Measurements from ENCODE around the gene TCTN3. TPM values are rescaled to one million over a fixed set of nuclear protein-coding genes. Genes with fewer than 3 reads are reported as not detected.
A peak's percentile ranks its signal among the peaks of the same experiment; 100 is the strongest.

The TCTN3 gene, protein sequence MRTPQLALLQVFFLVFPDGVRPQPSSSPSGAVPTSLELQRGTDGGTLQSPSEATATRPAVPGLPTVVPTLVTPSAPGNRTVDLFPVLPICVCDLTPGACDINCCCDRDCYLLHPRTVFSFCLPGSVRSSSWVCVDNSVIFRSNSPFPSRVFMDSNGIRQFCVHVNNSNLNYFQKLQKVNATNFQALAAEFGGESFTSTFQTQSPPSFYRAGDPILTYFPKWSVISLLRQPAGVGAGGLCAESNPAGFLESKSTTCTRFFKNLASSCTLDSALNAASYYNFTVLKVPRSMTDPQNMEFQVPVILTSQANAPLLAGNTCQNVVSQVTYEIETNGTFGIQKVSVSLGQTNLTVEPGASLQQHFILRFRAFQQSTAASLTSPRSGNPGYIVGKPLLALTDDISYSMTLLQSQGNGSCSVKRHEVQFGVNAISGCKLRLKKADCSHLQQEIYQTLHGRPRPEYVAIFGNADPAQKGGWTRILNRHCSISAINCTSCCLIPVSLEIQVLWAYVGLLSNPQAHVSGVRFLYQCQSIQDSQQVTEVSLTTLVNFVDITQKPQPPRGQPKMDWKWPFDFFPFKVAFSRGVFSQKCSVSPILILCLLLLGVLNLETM
- total RNA-seq (ENCODE audit: unreplicated experiment) = 54.3 TPM
- long read RNA-seq, transcript TCTN3-207 (14 exons, 2,739 nt) = major isoform, 72 of 80 reads
- long read RNA-seq, partial matches to known transcripts = 3 of 80 reads
- long read RNA-seq, other reads (novel, unspliced or antisense) = 3 of 80 reads

GRCh38 chr10:95693668-95694534 lies at the start of gene TCTN3:
Gene TCTN3 (minus strand): TSS chr10:95693927. CDS start chr10:95693899, 28 bp downstream.
- TF ChIP-seq, protein P1, sequence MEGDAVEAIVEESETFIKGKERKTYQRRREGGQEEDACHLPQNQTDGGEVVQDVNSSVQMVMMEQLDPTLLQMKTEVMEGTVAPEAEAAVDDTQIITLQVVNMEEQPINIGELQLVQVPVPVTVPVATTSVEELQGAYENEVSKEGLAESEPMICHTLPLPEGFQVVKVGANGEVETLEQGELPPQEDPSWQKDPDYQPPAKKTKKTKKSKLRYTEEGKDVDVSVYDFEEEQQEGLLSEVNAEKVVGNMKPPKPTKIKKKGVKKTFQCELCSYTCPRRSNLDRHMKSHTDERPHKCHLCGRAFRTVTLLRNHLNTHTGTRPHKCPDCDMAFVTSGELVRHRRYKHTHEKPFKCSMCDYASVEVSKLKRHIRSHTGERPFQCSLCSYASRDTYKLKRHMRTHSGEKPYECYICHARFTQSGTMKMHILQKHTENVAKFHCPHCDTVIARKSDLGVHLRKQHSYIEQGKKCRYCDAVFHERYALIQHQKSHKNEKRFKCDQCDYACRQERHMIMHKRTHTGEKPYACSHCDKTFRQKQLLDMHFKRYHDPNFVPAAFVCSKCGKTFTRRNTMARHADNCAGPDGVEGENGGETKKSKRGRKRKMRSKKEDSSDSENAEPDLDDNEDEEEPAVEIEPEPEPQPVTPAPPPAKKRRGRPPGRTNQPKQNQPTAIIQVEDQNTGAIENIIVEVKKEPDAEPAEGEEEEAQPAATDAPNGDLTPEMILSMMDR (IDR thresholded peaks at IDR 0.05; ENCODE audit: unreplicated experiment) = peak; percentile 100

GRCh38 chr10:95742962-95743535 lies 49.3 kb upstream of the TCTN3 start:
- H3K9me3 Mint-ChIP-seq (ENCODE audit: unreplicated experiment) = no peaks in the 10 kb centered on the region
- TF ChIP-seq, protein P1 (IDR thresholded peaks at IDR 0.05; ENCODE audit: unreplicated experiment) = no peak
- H3K27ac Mint-ChIP-seq (ENCODE audit: unreplicated experiment) = peak overlapping the region; percentile 97
- peaks cover 5% of the 10 kb centered on the region for H3K36me3 Mint-ChIP-seq (ENCODE audit: low read depth, unreplicated experiment)
- H3K4me1 Mint-ChIP-seq (ENCODE audit: unreplicated experiment) = peaks cover 37% of the 10 kb centered on the region
- no peak for DNase-seq (ENCODE audit: low spot score)
- H3K4me3 Mint-ChIP-seq (ENCODE audit: unreplicated experiment) = no peak overlapping the region
- H3K27me3 Mint-ChIP-seq (ENCODE audit: unreplicated experiment) = no peaks in the 10 kb centered on the region

More at GRCh38 chr10:95693668-95694534, at the start of gene TCTN3:
- Mint-ChIP-seq H3K27ac (ENCODE audit: unreplicated experiment) (peak within 1 kb of the TSS; percentile 88), H3K9me3 (ENCODE audit: unreplicated experiment) (peaks cover 7% of the 10 kb centered on the region), H3K4me3 (ENCODE audit: unreplicated experiment) (peak within 1 kb of the TSS; percentile 93), H3K4me1 (ENCODE audit: unreplicated experiment) (peaks cover 30% of the 10 kb centered on the region), H3K27me3 (ENCODE audit: unreplicated experiment) (peaks cover 8% of the 10 kb centered on the region), H3K36me3 (ENCODE audit: low read depth, unreplicated experiment) (peaks cover 25% of the 10 kb centered on the region)
- DNase-seq (ENCODE audit: low spot score) = peak; percentile 98

DNA sequence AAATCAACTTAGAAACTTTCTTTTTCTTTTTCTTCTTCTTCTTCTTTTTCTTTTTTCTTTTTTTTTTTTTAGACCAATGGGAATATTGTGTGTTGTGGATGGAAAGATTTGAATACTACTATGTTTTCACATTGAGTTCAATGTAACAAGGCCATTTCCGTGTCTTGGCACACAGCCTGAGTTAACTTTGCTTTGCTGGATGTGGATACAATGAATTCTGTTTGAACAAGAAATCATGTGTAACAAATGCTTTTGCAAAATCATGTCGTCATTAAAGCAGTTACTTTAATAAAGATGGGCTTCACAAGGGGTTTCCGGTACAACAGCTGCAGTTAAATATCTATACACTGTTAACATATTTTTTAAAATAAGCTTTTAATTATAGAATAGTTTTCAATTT lies 48.8 kb upstream of the TCTN3 start:
- Mint-ChIP-seq H3K27ac (ENCODE audit: unreplicated experiment) (peak overlapping the region; percentile 96), H3K27me3 (ENCODE audit: unreplicated experiment) (peaks cover 2% of the 10 kb centered on the region), H3K9me3 (ENCODE audit: unreplicated experiment) (no peaks in the 10 kb centered on the region), H3K4me3 (ENCODE audit: unreplicated experiment) (peak overlapping the region; percentile 10), H3K36me3 (ENCODE audit: low read depth, unreplicated experiment) (peaks cover 5% of the 10 kb centered on the region), H3K4me1 (ENCODE audit: unreplicated experiment) (peaks cover 37% of the 10 kb centered on the region)
- DNase-seq (ENCODE audit: low spot score) = no peak
- TF ChIP-seq, protein P1 (IDR thresholded peaks at IDR 0.05; ENCODE audit: unreplicated experiment) = no peak

GRCh38 chr10:95741807-95742467 lies 48.2 kb upstream of the TCTN3 start:
- Mint-ChIP-seq H3K27ac (ENCODE audit: unreplicated experiment) (peak overlapping the region; percentile 96), H3K27me3 (ENCODE audit: unreplicated experiment) (peaks cover 2% of the 10 kb centered on the region), H3K4me1 (ENCODE audit: unreplicated experiment) (peaks cover 37% of the 10 kb centered on the region), H3K36me3 (ENCODE audit: low read depth, unreplicated experiment) (peaks cover 5% of the 10 kb centered on the region), H3K4me3 (ENCODE audit: unreplicated experiment) (peak overlapping the region; percentile 10), H3K9me3 (ENCODE audit: unreplicated experiment) (no peaks in the 10 kb centered on the region)
- DNase-seq (ENCODE audit: low spot score) = peak; percentile 53
- TF ChIP-seq, protein P1 (IDR thresholded peaks at IDR 0.05; ENCODE audit: unreplicated experiment) = no peak
